ENCODE results near the gene AXDND1. TPM values are rescaled to one million over a fixed set of nuclear protein-coding genes. Genes with fewer than 3 reads are reported as not detected.

The AXDND1 gene
- total and polyA plus RNA-seq, 2 of the 8 experiments (the other 6 are each of a cell fraction or from before 2014, with no cell fraction given) = 0.61 TPM; not detected in 1

DNA sequence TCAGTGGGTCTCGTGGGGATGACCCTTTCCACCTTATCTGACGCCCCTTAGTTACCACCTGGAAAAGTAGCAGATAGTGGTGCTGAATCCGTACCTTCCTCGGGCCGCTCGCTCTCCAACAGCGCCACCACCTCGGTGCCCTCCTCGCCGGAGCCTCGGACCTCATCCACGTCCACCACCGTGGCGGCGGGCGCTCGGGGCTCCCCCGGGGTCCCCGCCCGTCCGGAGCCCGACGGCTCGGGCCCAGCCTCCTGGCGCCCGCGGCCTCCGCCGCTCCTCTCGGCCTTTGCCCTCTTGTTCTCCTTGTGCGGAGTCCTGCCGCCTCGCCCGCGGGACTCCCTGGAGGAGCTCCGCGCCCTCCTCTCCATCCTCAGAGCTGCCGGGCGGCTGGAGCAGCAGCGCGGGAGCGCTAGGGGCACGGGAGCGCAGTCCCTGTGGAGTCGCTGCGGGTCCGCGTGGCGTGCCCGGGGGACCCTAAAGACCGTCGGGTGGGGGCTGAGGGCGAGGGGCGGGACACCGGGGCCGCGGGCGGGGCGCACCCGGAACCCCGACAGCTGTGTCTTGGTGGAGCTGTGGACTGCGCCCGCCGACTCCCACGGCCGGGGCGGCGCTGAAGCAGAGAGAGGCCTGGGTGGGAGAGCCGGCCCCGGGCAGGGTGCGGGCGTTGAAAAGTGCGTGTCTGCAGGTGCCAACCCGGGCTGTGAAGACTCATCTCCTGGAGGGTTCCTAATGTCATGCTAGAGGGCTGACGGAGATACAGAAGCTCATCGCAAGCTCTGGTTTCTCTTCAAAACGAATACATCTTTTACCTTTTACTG is 209.9 kb downstream of the AXDND1 start, which contains the start of gene NPHS2 (continued):
- no peak for TF ChIP-seq CTBP2 (IDR thresholded peaks at IDR 0.05; ENCODE audit: borderline replicate concordance, insufficient read depth, insufficient read length, low read length)
- TF ChIP-seq, protein P1, sequence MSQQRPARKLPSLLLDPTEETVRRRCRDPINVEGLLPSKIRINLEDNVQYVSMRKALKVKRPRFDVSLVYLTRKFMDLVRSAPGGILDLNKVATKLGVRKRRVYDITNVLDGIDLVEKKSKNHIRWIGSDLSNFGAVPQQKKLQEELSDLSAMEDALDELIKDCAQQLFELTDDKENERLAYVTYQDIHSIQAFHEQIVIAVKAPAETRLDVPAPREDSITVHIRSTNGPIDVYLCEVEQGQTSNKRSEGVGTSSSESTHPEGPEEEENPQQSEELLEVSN (IDR thresholded peaks at IDR 0.05) = no peak
- TF ChIP-seq SP1 (IDR thresholded peaks at IDR 0.05; ENCODE audit: low read depth, low read length) = no peak
- TF ChIP-seq HDAC6 (IDR thresholded peaks at IDR 0.05; ENCODE audit: low read depth, low read length) = no peak
- TF ChIP-seq EZH2 (IDR thresholded peaks at IDR 0.05; ENCODE audit: low read depth, low read length, severe bottlenecking) = peak; percentile 82
- no peak for TF ChIP-seq NRF1 (IDR thresholded peaks at IDR 0.05; ENCODE audit: low read depth, low read length)
- TF ChIP-seq TAF1 (IDR thresholded peaks at IDR 0.05; ENCODE audit: low read depth, low read length) = no peak
- TF ChIP-seq CREB1 (IDR thresholded peaks at IDR 0.05) = no peak
- no peak for TF ChIP-seq HDAC2 (IDR thresholded peaks at IDR 0.05; ENCODE audit: borderline replicate concordance in 1 of 2, low read depth in 2 of 2, low read length in 2 of 2)
- TF ChIP-seq SP4 (IDR thresholded peaks at IDR 0.05; ENCODE audit: low read length) = no peak
- no peak for TF ChIP-seq SP2 (IDR thresholded peaks at IDR 0.05; ENCODE audit: low read length)
- TF ChIP-seq BRCA1 (IDR thresholded peaks at IDR 0.05; ENCODE audit: low read depth, low read length) = no peak
- TF ChIP-seq, protein P2, sequence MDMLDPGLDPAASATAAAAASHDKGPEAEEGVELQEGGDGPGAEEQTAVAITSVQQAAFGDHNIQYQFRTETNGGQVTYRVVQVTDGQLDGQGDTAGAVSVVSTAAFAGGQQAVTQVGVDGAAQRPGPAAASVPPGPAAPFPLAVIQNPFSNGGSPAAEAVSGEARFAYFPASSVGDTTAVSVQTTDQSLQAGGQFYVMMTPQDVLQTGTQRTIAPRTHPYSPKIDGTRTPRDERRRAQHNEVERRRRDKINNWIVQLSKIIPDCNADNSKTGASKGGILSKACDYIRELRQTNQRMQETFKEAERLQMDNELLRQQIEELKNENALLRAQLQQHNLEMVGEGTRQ (IDR thresholded peaks at IDR 0.05; ENCODE audit: low read length) = no peak
- no peak for TF ChIP-seq SIN3A (conservative IDR thresholded peaks at IDR 0.05 in 1 of 2, IDR thresholded peaks at IDR 0.05 in 1 of 2; ENCODE audit: low read depth in 1 of 2, low read length in 2 of 2)
- peak in 1 of 2 experiments; percentile 12; a peak in 1 of 4 replicates for TF ChIP-seq RAD21 (IDR thresholded peaks at IDR 0.05 in 1 of 2, conservative IDR thresholded peaks at IDR 0.05 in 1 of 2; ENCODE audit: low read depth in 2 of 2, low read length in 2 of 2)
- peak; percentile 30 for TF ChIP-seq RNF2 (IDR thresholded peaks at IDR 0.05; ENCODE audit: borderline replicate concordance, low read depth, low read length, missing control alignments, poor library complexity, severe bottlenecking)
- TF ChIP-seq CBX8 (IDR thresholded peaks at IDR 0.05; ENCODE audit: borderline replicate concordance, low read depth, low read length) = no peak
- TF ChIP-seq, protein P3, sequence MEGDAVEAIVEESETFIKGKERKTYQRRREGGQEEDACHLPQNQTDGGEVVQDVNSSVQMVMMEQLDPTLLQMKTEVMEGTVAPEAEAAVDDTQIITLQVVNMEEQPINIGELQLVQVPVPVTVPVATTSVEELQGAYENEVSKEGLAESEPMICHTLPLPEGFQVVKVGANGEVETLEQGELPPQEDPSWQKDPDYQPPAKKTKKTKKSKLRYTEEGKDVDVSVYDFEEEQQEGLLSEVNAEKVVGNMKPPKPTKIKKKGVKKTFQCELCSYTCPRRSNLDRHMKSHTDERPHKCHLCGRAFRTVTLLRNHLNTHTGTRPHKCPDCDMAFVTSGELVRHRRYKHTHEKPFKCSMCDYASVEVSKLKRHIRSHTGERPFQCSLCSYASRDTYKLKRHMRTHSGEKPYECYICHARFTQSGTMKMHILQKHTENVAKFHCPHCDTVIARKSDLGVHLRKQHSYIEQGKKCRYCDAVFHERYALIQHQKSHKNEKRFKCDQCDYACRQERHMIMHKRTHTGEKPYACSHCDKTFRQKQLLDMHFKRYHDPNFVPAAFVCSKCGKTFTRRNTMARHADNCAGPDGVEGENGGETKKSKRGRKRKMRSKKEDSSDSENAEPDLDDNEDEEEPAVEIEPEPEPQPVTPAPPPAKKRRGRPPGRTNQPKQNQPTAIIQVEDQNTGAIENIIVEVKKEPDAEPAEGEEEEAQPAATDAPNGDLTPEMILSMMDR (IDR thresholded peaks at IDR 0.05; ENCODE audit: control extremely low read depth in 1 of 3, insufficient read depth in 1 of 3, low read depth in 1 of 3, low read length in 3 of 3) = peak in 2 of 3 experiments; percentile 8 to 33; a peak in 2 of 4 replicates
